Measurements from ENCODE around the gene MDGA2.
"Not testable (repeated sequence)": the region's sequence is repeated elsewhere in the genome, so short reads cannot be mapped to it uniquely, and the experiment has no call there.

Gene MDGA2

GRCh38 chr14:47651337-47651736 is 24.1 kb downstream of the MDGA2 start:
- Histone ChIP-seq H3K4me3 (ENCODE audit: low read depth in 1 of 2, low read length in 2 of 2) (no peak overlapping the region), H3K27me3 (ENCODE audit: insufficient read depth, low read length, poor library complexity) (no peaks in the 10 kb centered on the region), H3K36me3 (ENCODE audit: insufficient read depth, low read length) (no peaks in the 10 kb centered on the region), H3K9me3 (ENCODE audit: insufficient read depth, low read length, severe bottlenecking) (no peaks in the 10 kb centered on the region), H4K20me1 (ENCODE audit: insufficient read depth, low read length) (no peaks in the 10 kb centered on the region), H3K79me2 (ENCODE audit: insufficient read depth, low read length) (no peaks in the 10 kb centered on the region), H3K4me1 (ENCODE audit: insufficient read depth, low read length) (no peaks in the 10 kb centered on the region), H3K9ac (ENCODE audit: low read depth, low read length) (no peak overlapping the region), H3K4me2 (ENCODE audit: insufficient read depth, low read length) (no peak overlapping the region), H2AFZ (ENCODE audit: low read depth, low read length) (no peak overlapping the region), H3K27ac (ENCODE audit: low read length) (no peak overlapping the region)
- no peak for DNase-seq
- ATAC-seq (ENCODE audit: insufficient read depth, low read depth) = no peak
- TF ChIP-seq CTCF (IDR thresholded peaks at IDR 0.05; ENCODE audit: borderline replicate concordance, extremely low read depth, low read length, poor library complexity, severe bottlenecking) (no peak), EZH2 (IDR thresholded peaks at IDR 0.05; ENCODE audit: borderline replicate concordance, low read depth, low read length, severe bottlenecking) (no peak)

- H2AFZ ChIP-seq (ENCODE audit: low read depth, low read length) = no peak overlapping the region
- DNase-seq = no peak
- H3K27ac ChIP-seq (ENCODE audit: low read length) = no peak overlapping the region
- no peak overlapping the region for H3K4me2 ChIP-seq (ENCODE audit: insufficient read depth, low read length)
- no peaks in the 10 kb centered on the region for H3K27me3 ChIP-seq (ENCODE audit: insufficient read depth, low read length, poor library complexity)
- no peaks in the 10 kb centered on the region for H3K4me1 ChIP-seq (ENCODE audit: insufficient read depth, low read length)
- H3K9ac ChIP-seq (ENCODE audit: low read depth, low read length) = no peak overlapping the region
- TF ChIP-seq EZH2 (IDR thresholded peaks at IDR 0.05; ENCODE audit: borderline replicate concordance, low read depth, low read length, severe bottlenecking) (no peak), CTCF (IDR thresholded peaks at IDR 0.05; ENCODE audit: borderline replicate concordance, extremely low read depth, low read length, poor library complexity, severe bottlenecking) (no peak)
- no peak for ATAC-seq (ENCODE audit: insufficient read depth, low read depth)
- H3K9me3 ChIP-seq (ENCODE audit: insufficient read depth, low read length, severe bottlenecking) = no peaks in the 10 kb centered on the region
- no peaks in the 10 kb centered on the region for H4K20me1 ChIP-seq (ENCODE audit: insufficient read depth, low read length)
- H3K4me3 ChIP-seq (ENCODE audit: low read depth in 1 of 2, low read length in 2 of 2) = no peak overlapping the region
- no peaks in the 10 kb centered on the region for H3K36me3 ChIP-seq (ENCODE audit: insufficient read depth, low read length)
- H3K79me2 ChIP-seq (ENCODE audit: insufficient read depth, low read length) = no peaks in the 10 kb centered on the region
These were observed 37.7 kb downstream of the MDGA2 start for GRCh38 chr14:47637753-47638152.

- TF ChIP-seq CTCF (IDR thresholded peaks at IDR 0.05; ENCODE audit: borderline replicate concordance, extremely low read depth, low read length, poor library complexity, severe bottlenecking) (no peak), EZH2 (IDR thresholded peaks at IDR 0.05; ENCODE audit: borderline replicate concordance, low read depth, low read length, severe bottlenecking) (no peak)
- no peak for DNase-seq
These were observed 49.0 kb downstream of the MDGA2 start for GRCh38 chr14:47626151-47627035.

GRCh38 chr14:47624126-47624525 is 51.3 kb downstream of the MDGA2 start:
- not testable (repeated sequence) for H4K20me1 ChIP-seq (ENCODE audit: insufficient read depth, low read length); DNase-seq; H3K4me2 ChIP-seq (ENCODE audit: insufficient read depth, low read length); ATAC-seq (ENCODE audit: insufficient read depth, low read depth); H3K4me3 ChIP-seq (ENCODE audit: low read depth in 1 of 2, low read length in 2 of 2); H3K9me3 ChIP-seq (ENCODE audit: insufficient read depth, low read length, severe bottlenecking); H2AFZ ChIP-seq (ENCODE audit: low read depth, low read length); H3K27ac ChIP-seq (ENCODE audit: low read length); H3K9ac ChIP-seq (ENCODE audit: low read depth, low read length); H3K27me3 ChIP-seq (ENCODE audit: insufficient read depth, low read length, poor library complexity); H3K36me3 ChIP-seq (ENCODE audit: insufficient read depth, low read length); H3K79me2 ChIP-seq (ENCODE audit: insufficient read depth, low read length); H3K4me1 ChIP-seq (ENCODE audit: insufficient read depth, low read length)

More at GRCh38 chr14:47626151-47627035, 49.0 kb downstream of the MDGA2 start:
- no peaks in the 10 kb centered on the region for H4K20me1 ChIP-seq (ENCODE audit: insufficient read depth, low read length)
- no peaks in the 10 kb centered on the region for H3K79me2 ChIP-seq (ENCODE audit: insufficient read depth, low read length)
- H2AFZ ChIP-seq (ENCODE audit: low read depth, low read length) = no peak overlapping the region
- no peaks in the 10 kb centered on the region for H3K36me3 ChIP-seq (ENCODE audit: insufficient read depth, low read length)
- no peak overlapping the region for H3K27ac ChIP-seq (ENCODE audit: low read length)
- H3K27me3 ChIP-seq (ENCODE audit: insufficient read depth, low read length, poor library complexity) = no peaks in the 10 kb centered on the region
- H3K9ac ChIP-seq (ENCODE audit: low read depth, low read length) = no peak overlapping the region
- no peaks in the 10 kb centered on the region for H3K4me1 ChIP-seq (ENCODE audit: insufficient read depth, low read length)
- no peak for ATAC-seq (ENCODE audit: insufficient read depth, low read depth)
- H3K4me2 ChIP-seq (ENCODE audit: insufficient read depth, low read length) = no peak overlapping the region
- H3K9me3 ChIP-seq (ENCODE audit: insufficient read depth, low read length, severe bottlenecking) = no peaks in the 10 kb centered on the region
- H3K4me3 ChIP-seq (ENCODE audit: low read depth in 1 of 2, low read length in 2 of 2) = no peak overlapping the region
